SKM-1 (cell line): Measurements from ENCODE around the gene GREB1.

Experiments
- DNase-seq: peaks from one replicate; lab custom pipeline; 2025; ENCODE audit not compliant: unreplicated experiment; lab: John Stamatoyannopoulos, UW

Gene GREB1

GRCh38 chr2:11598228-11598731 is 64.4 kb downstream of the GREB1 start:
- no peak for DNase-seq

DNA sequence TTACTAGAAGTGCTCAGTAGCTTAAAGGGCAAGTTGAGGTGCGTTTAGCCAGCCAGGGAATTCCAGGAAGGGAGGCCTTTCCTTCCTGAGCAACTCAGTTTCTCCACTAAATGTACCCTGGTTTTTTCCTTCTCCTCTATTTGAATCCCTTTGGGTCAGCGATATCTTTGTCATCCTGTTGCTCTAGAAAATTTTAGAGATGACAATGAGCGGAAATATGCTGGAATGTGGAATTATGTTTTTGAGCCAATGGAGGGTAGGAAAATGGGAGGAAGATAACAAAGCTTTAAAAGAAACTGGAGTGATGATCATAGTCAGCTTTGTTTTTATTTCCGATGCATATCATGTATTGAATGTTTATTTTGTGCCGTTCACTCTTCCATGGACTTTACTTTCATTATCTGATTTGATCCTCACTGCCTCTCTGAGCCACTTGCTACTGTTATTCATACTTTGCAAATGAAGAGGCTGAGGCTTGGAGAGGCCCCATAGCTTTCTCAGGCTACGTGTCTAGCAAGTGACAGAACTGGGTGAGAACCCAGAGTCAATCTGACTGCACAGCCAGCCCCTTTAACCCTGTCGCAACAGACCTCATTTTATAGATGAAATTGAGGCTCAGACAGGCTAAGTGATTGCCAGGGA is 68.8 kb downstream of the GREB1 start:
- no peak for DNase-seq

- DNase-seq: no peak
Measured at GRCh38 chr2:11610624-11611242, 76.9 kb downstream of the GREB1 start.

GRCh38 chr2:11611251-11611650 is 77.4 kb downstream of the GREB1 start:
- DNase-seq: no peak

GRCh38 chr2:11612553-11613215 is 78.8 kb downstream of the GREB1 start:
- DNase-seq: no peak

GRCh38 chr2:11613297-11613696 is 79.5 kb downstream of the GREB1 start:
- no peak for DNase-seq

GRCh38 chr2:11615209-11615608 is 81.4 kb downstream of the GREB1 start:
- DNase-seq: no peak

GRCh38 chr2:11616097-11616687 is 82.3 kb downstream of the GREB1 start:
- no peak for DNase-seq

DNA sequence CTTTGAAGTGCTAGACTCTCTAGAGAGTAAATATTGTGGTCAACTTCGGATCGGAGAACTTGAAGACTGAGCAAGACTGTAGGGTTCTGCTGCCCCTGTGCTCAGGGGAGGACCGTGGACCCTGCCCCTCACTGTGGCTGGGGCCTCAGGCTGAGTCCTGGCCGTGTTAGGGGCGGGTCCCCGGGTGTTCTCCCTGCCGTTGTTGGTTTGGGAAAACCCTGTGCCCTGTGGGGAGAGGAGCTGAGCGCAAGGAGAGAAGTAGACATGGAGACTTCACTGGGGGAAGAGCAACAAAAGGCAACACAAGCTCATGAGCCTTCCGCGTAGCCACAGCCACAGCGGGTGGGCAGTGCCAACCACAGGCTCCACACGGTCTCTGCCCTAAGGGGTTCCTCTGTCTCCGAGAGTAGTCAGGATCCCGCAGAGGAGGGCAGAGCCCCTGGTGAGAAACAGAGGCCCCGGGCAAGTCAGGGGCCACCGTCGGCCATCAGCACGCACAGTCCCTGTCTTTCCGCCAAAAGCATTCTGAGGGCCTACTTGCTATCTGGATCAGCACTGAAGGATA is 83.1 kb downstream of the GREB1 start:
- DNase-seq: no peak

DNA sequence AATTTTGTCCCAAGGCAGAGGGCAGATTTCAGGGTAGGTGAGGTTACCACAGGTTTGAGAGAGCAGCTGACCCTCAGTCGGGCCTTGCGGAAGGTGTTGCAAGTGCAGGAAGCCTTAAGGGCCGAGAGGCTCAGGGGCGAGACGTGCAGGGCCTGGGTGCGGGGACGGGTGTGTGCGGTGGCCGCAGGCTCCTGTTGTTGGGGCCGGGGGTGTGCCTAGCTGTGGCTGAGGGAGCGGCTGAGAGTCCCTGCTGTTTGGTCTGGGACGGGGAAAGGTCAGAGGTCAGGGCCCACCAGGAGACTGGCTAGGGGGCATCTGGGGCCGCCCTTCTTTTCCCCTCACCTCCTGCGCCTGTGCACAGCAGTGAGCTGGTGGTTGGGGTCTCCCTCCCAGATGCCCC is 83.7 kb downstream of the GREB1 start:
- no peak for DNase-seq

- DNase-seq: no peak
Measured at GRCh38 chr2:11617984-11618707, 84.3 kb downstream of the GREB1 start.

GRCh38 chr2:11618708-11619062 is 84.8 kb downstream of the GREB1 start:
- no peak for DNase-seq

DNA sequence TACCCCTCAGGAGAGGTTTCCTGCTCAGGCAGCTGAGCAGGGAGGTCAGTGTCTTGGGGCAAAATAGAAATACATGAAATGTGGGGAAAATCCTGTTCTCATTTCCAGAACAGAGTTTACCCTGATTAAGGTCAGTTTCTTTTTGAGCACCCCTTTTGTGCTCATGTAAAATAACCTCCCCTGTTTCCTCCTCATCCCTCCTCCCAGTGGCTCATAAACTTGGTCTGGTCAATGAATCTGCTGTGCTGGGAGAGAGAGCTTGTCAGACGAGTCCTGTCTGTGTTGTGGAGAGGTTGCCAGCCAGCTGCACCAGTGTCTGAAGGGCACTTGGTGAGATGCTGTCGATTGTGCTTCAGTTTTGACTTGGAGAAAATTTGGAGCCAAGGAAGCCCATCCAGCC is 87.6 kb downstream of the GREB1 start:
- no peak for DNase-seq

- no peak for DNase-seq
Measured at GRCh38 chr2:11622611-11623010, 88.8 kb downstream of the GREB1 start.

DNA sequence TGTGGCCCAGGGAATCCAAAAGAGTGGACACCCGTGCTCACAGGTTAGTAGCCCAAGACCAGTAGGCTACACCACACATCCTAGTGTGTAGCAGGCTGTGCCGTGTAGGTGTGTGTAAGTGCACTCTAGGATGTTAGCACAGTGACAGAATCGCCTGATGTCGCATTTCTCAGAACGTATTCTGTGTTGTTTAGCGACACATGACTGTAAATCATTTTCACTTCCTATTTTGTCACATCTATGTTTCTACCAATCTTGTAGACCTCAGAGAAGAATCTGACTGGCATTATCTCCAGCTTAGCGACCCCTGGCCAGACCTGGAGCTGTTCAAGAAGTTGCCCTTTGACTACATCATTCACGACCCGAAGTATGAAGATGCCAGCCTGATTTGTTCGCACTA is 91.0 kb downstream of the GREB1 start:
- no peak for DNase-seq

GRCh38 chr2:11625671-11626070 is 91.8 kb downstream of the GREB1 start:
- no peak for DNase-seq

DNA sequence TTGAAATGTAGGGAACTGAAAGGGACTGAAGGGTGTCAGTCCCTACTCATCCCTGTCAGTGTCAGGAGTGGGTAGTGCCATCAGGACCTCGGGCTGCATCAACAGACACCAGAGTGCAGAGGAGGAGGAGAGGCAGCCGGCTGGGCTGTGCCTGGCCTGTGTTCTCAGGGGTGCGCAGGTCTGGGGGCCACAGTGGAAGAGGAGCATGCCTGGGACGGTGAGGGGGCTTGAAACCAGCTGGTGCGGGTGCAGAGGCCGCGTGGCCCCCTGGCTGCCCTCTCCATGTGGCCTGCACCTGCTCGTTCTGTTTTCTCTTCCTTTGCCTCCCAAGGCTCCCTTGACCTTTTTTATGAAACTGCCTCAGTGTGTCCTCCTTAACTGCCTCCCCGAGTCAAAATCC is 94.8 kb downstream of the GREB1 start:
- DNase-seq: no peak

- DNase-seq: no peak
Measured at GRCh38 chr2:11629215-11629614, 95.4 kb downstream of the GREB1 start.

- no peak for DNase-seq
Measured at GRCh38 chr2:11629851-11630250, 96.0 kb downstream of the GREB1 start.

DNA sequence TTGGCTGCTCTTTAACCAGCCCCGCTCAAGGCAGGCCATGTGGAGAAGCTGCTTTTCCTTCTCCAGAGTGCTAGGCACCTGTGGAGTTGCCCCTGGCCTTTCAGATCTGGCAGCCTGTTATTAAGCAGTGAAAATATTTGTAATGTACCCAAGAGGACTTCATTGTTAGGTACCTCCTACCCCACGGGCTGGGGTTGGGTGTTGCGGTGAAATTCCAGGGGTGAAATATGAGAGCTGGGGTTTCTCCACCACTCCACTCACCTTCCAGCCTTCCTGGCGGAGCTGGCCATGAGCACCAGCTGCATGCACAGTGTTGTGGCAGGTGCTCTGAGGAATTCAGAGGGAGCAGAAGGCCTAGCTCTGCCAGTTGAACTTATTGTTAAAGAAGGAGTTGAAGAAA is 97.0 kb downstream of the GREB1 start:
- DNase-seq: no peak

DNA sequence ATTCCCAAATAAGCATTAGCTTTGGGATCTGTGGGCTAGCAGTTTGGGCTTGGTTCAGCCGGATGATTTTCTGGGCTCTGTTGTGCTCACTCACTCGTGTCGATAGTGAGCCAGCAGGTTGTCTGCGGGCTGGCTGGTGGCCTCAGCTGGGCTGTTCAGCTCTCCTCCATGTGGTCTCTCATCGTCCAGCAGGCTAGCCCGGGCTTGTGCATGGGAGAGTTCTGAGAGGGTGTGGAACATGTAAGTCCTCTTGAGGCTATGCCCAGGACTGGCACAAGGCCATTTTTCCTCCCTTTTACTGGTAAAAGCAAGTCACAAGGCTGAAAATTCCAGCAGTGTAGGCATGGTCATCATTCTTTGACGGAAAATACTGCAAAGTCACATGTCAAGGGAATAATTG is 97.6 kb downstream of the GREB1 start:
- no peak for DNase-seq
